Measurements from ENCODE around the gene GSTM1. TPM values are rescaled to one million over a fixed set of nuclear protein-coding genes. Genes with fewer than 3 reads are reported as not detected.

The GSTM1 gene
- total and polyA plus RNA-seq, 10 of the 15 experiments (the other 5 are each of a cell fraction or from before 2014, with no cell fraction given): 16.0 to 75.6 (median 46.4) TPM

DNA sequence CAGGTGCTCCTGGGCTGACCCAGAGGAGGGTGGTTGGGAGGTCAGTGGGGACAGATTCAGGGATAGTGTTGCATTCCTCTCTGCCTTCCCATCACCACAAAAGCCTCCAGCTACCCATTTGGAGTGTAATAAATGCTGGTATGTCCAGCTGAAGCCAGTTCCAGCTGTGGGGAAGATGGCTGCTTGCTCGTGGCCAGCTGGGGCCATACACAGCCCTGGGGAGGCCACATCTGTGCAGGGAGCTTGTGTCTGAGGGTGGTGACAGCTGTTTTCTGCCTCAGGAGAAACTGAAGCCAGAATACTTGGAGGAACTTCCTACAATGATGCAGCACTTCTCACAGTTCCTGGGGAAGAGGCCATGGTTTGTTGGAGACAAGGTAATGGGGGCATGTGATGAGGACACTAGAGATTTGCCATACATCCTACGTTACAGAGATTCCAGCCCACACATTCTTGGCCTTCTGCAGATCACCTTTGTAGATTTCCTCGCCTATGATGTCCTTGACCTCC lies 29.0 kb upstream of the GSTM1 start (continued):
- TF ChIP-seq ETV6 (conservative IDR thresholded peaks at IDR 0.05 in 1 of 2, IDR thresholded peaks at IDR 0.05 in 1 of 2; ENCODE audit: borderline replicate concordance in 1 of 2, low read depth in 1 of 2) (no peak), MLLT1 (IDR thresholded peaks at IDR 0.05) (no peak)

GRCh38 chr1:109659145-109659544 lies 28.5 kb upstream of the GSTM1 start:
- TF ChIP-seq ZNF207 (IDR thresholded peaks at IDR 0.05; ENCODE audit: borderline replicate concordance): no peak
- TF ChIP-seq LARP7 (IDR thresholded peaks at IDR 0.05): no peak
- no peak for TF ChIP-seq NFIC (IDR thresholded peaks at IDR 0.05; ENCODE audit: low read depth, low read length)
- TF ChIP-seq IRF3 (IDR thresholded peaks at IDR 0.05): no peak
- TF ChIP-seq MAX (IDR thresholded peaks at IDR 0.05; ENCODE audit: low read depth, low read length): no peak
- no peak for TF ChIP-seq DPF2 (IDR thresholded peaks at IDR 0.05)
- no peaks in the 10 kb centered on the region for H3K27me3 ChIP-seq (replicated peaks in 1 of 2; ENCODE audit: control insufficient read depth in 2 of 2, insufficient read depth in 2 of 2, low read length in 1 of 2)
- in situ Hi-C loops (cut with MboI) (no loop called here), intact Hi-C loops (cut with micrococcal nuclease; ENCODE audit: unreplicated experiment) (loop anchor here (5.0 kb wide), 1 partner anchor 323 kb away; the partner anchor contains the start of gene AHCYL1)
- ChIA-PET SMC1A (ENCODE audit: uncharacterized antibody, unreplicated experiment) (no interaction called here), POLR2A (no interaction called here), CTCF (interaction anchor here (1.0 to 10.8 kb wide), 3 partner anchors 9 to 20 kb away, joined by 3 to 299 read pairs (median 5); no protein-coding TSS in a partner anchor), RAD21 (ENCODE audit: unreplicated experiment) (no interaction called here)
- FAIRE-seq: no peak
- no peaks in the 10 kb centered on the region; a peak in 1 of 4 replicates for H3K36me3 ChIP-seq (ENCODE audit: control insufficient read depth in 2 of 2, insufficient read depth in 2 of 2, low read length in 1 of 2)
- 0 out of 2 replicates have a peak, but pooled peaks cover 4% of the 10 kb centered on the region for H3K4me1 ChIP-seq (ENCODE audit: control insufficient read depth, insufficient read depth, low read length)
- BruUV-seq (replicated peaks): no TSS peak
- 100% methylated on average over 2 of the region's 2 CpGs for WGBS (ENCODE audit: insufficient coverage, insufficient replicate concordance, low lambda C conversion rate, missing lambda C conversion rate)
- no peak overlapping the region for H3K9ac ChIP-seq (ENCODE audit: control insufficient read depth, insufficient read depth, low read length)
- H2AFZ ChIP-seq (ENCODE audit: control insufficient read depth, low read depth, low read length): no peak overlapping the region
- no peak overlapping the region for H3K27ac ChIP-seq (ENCODE audit: control insufficient read depth, insufficient read depth)
- no peaks in the 10 kb centered on the region for H4K20me1 ChIP-seq (ENCODE audit: control insufficient read depth, insufficient read depth)
- no peak for DNase-seq (ENCODE audit: low read depth, low spot score)
- H3K9me3 ChIP-seq (replicated peaks; ENCODE audit: control insufficient read depth, insufficient read depth, low read length): no peaks in the 10 kb centered on the region
- H3K4me3 ChIP-seq: no peak overlapping the region
- no peaks in the 10 kb centered on the region; the same call in 1 of the 2 replicates for H3K79me2 ChIP-seq (ENCODE audit: control insufficient read depth, insufficient read depth, low read length)
- ATAC-seq: no peak
- H3K4me2 ChIP-seq (ENCODE audit: control insufficient read depth, insufficient read depth): no peak overlapping the region

Data from GM12878 (cell line).